Breast epithelium (tissue), 4 donors: Measurements from ENCODE around the gene LENG9. TPM values are rescaled to one million over a fixed set of nuclear protein-coding genes. Genes with fewer than 3 reads are reported as not detected.

Experiments used
- DNase-seq, 2 donors: peaks; one replicate each; pipeline ENCODE4 v3.0.0-alpha.2; 2019; ENCODE audit warnings: low spot score in 2 of 2
- H3K27ac ChIP-seq, 2 donors: fragments of 200-600 bp; sonication (generic) in 1 of 2; one replicate each; pipeline ENCODE4 v1.5.1; 2016 to 2019; ENCODE audit warnings: mild to moderate bottlenecking in 1 of 2
- H3K27me3 ChIP-seq, 2 donors: fragments of 200-600 bp; sonication (generic) in 1 of 2; one replicate each; pipeline versions ENCODE4 v1.5.1 to v1.6.0; 2017 to 2019; ENCODE audit warnings: control low read depth in 1 of 2, mild to moderate bottlenecking in 1 of 2
- H3K36me3 ChIP-seq: fragments of 200-600 bp; one replicate; pipeline ENCODE4 v1.5.1; 2019
- H3K4me1 ChIP-seq, 2 donors: fragments of 200-600 bp; sonication (generic); one replicate each; pipeline ENCODE4 v1.5.1; 2016 to 2019; ENCODE audit warnings: control low read depth in 1 of 2
- H3K4me3 ChIP-seq, 3 donors: fragments of 200-600 bp; sonication (generic); 1 replicate in 2 of 3; 2 replicates in 1 of 3; pipeline ENCODE4 v1.5.1; 2016 to 2019; ENCODE audit warnings: mild to moderate bottlenecking in 3 of 3, moderate library complexity in 2 of 3
- H3K9me3 ChIP-seq, 2 donors: fragments of 200-600 bp; sonication (generic) in 1 of 2; one replicate each; pipeline ENCODE4 v1.5.1; 2016 to 2019; ENCODE audit warnings: control low read depth in 1 of 2
- CTCF ChIP-seq, 3 donors: fragments of 450-650 bp; IDR thresholded peaks; one replicate each; pipeline ENCODE4 v1.5.1; 2016 to 2017; ENCODE audit warnings: antibody characterized with exemption in 3 of 3, mild to moderate bottlenecking in 3 of 3, moderate library complexity in 3 of 3
- POLR2A ChIP-seq: fragments of 450-650 bp; IDR thresholded peaks from one replicate; pipeline ENCODE4 v1.6.1; 2016; ENCODE audit warnings: antibody characterized with exemption, mild to moderate bottlenecking, moderate library complexity
- POLR2AphosphoS5 ChIP-seq, 3 donors: sonication (generic); formaldehyde crosslinking; IDR thresholded peaks; one replicate each; pipeline ENCODE4 v1.6.1; 2017; ENCODE audit warnings: antibody characterized with exemption in 3 of 3
- intact Hi-C: fragments of 100-400 bp; cut with DNase I; formaldehyde crosslinking; loops from one replicate; pipeline ENCODE4 v1.15.1; 2023; ENCODE audit warnings: low total_unique reads
- total RNA-seq, 3 donors: library from RNA; depleted of rRNA; stranded (reverse); fragments of >200 nt; gene quantifications; one replicate each; pipeline ENCODE4 v1.1.0, GENCODE V29; 2016

The LENG9 gene
- total RNA-seq, 3 donors from 2014 or later, result 4.5 to 8.2 (median 4.8) TPM

- Histone ChIP-seq H3K9me3 (no peaks in the 10 kb centered on the region), H3K27me3 (no peaks in the 10 kb centered on the region), H3K4me1 (peaks cover 0 to 4% of the 10 kb centered on the region in 2 donors), H3K27ac (no peak overlapping the region), H3K4me3 (no peak overlapping the region), H3K36me3 (peaks cover 54% of the 10 kb centered on the region)
- TF ChIP-seq CTCF (IDR thresholded peaks at IDR 0.05), result no peak
- TF ChIP-seq POLR2A, result no peak
- no peak for TF ChIP-seq POLR2AphosphoS5 (IDR thresholded peaks at IDR 0.05)
- DNase-seq, result no peak
- intact Hi-C loops, result no loop called here
These were observed 7.7 kb downstream of the LENG9 start for GRCh38 chr19:54455786-54456422.

GRCh38 chr19:54454781-54455675 is 8.6 kb downstream of the LENG9 start:
- no peak for TF ChIP-seq POLR2AphosphoS5 (IDR thresholded peaks at IDR 0.05)
- TF ChIP-seq CTCF (IDR thresholded peaks at IDR 0.05), result no peak
- TF ChIP-seq POLR2A, result no peak
- H3K9me3 ChIP-seq, result no peaks in the 10 kb centered on the region
- peaks cover 46% of the 10 kb centered on the region for H3K36me3 ChIP-seq
- no peak for DNase-seq
- no peaks in the 10 kb centered on the region for H3K27me3 ChIP-seq
- H3K4me1 ChIP-seq, result peaks cover 4 to 12% of the 10 kb centered on the region in 2 donors
- no peak overlapping the region for H3K27ac ChIP-seq
- H3K4me3 ChIP-seq, result no peak overlapping the region
- intact Hi-C loops, result no loop called here

- H3K27me3 ChIP-seq, result no peaks in the 10 kb centered on the region
- intact Hi-C loops, result no loop called here
- H3K4me3 ChIP-seq, result no peak overlapping the region
- TF ChIP-seq POLR2A, result no peak
- TF ChIP-seq CTCF (IDR thresholded peaks at IDR 0.05), result no peak
- no peak for TF ChIP-seq POLR2AphosphoS5 (IDR thresholded peaks at IDR 0.05)
- H3K36me3 ChIP-seq, result peaks cover 41% of the 10 kb centered on the region
- peaks cover 4 to 12% of the 10 kb centered on the region in 2 donors for H3K4me1 ChIP-seq
- DNase-seq, result no peak
- H3K9me3 ChIP-seq, result no peaks in the 10 kb centered on the region
- H3K27ac ChIP-seq, result no peak overlapping the region
These were observed 9.4 kb downstream of the LENG9 start for GRCh38 chr19:54453921-54454780.

- Histone ChIP-seq H3K27me3 (no peaks in the 10 kb centered on the region), H3K4me1 (peaks cover 4 to 12% of the 10 kb centered on the region in 2 donors), H3K27ac (no peak overlapping the region), H3K9me3 (no peaks in the 10 kb centered on the region), H3K36me3 (peaks cover 33% of the 10 kb centered on the region), H3K4me3 (no peak overlapping the region)
- TF ChIP-seq POLR2A, result no peak
- no peak for TF ChIP-seq POLR2AphosphoS5 (IDR thresholded peaks at IDR 0.05)
- no peak for TF ChIP-seq CTCF (IDR thresholded peaks at IDR 0.05)
- no peak for DNase-seq
- intact Hi-C loops, result no loop called here
These were observed 11.0 kb downstream of the LENG9 start for GRCh38 chr19:54452626-54453025.
